T-helper 1 cell treated with Interleukin-12 subunit alpha and Interleukin-12 subunit beta and Interleukin-4 antibody, amounts not matched to agents 30 μg/mL and 1 μg/mL, for 36 hours (primary cell): ENCODE data around the gene NAALADL2.
"Not testable (repeated sequence)": the region's sequence is repeated elsewhere in the genome, so short reads cannot be mapped to it uniquely, and the experiment has no call there.

Source experiments
- H3K27ac Mint-ChIP-seq: one replicate; pipeline ENCODE4 v1.8.0; 2021; ENCODE audit warnings: mild to moderate bottlenecking, mixed read lengths
- H3K27me3 Mint-ChIP-seq: one replicate; pipeline ENCODE4 v1.8.0; 2021; ENCODE audit warnings: low read depth, mixed read lengths
- H3K36me3 Mint-ChIP-seq: one replicate; pipeline ENCODE4 v1.8.0; 2021; ENCODE audit warnings: low read depth, mixed read lengths
- H3K4me1 Mint-ChIP-seq: one replicate; pipeline ENCODE4 v1.8.0; 2021; ENCODE audit warnings: low read depth, mixed read lengths
- H3K4me3 Mint-ChIP-seq: one replicate; pipeline ENCODE4 v1.8.0; 2021; ENCODE audit warnings: mild to moderate bottlenecking, moderate library complexity, mixed read lengths
- H3K9me3 Mint-ChIP-seq: one replicate; pipeline ENCODE4 v1.8.0; 2021; ENCODE audit warnings: mixed read lengths

Gene NAALADL2

DNA sequence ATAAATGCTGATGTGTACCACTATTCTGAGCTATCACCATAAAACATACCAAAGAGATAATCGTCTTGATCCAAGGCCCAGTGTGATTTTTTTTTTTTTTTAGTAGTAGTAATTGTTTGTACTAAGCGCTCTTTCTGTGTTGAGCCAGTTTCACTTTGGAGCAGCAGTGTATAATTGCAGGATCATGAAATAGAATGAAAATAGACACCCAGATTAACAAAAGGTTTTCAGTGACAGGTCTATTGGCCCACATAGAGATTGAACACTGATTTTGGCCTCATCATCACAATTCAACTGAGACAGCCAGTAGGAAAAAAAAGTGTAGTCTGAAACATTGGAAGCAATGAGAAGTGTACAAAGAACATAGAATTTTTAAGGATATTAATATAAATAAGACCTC is 749.8 kb downstream of the NAALADL2 start:
- Mint-ChIP-seq H3K4me3 (no peak overlapping the region), H3K9me3 (peaks cover 5% of the 10 kb centered on the region), H3K27me3 (no peaks in the 10 kb centered on the region), H3K27ac (no peak overlapping the region), H3K4me1 (no peaks in the 10 kb centered on the region), H3K36me3 (no peaks in the 10 kb centered on the region)

DNA sequence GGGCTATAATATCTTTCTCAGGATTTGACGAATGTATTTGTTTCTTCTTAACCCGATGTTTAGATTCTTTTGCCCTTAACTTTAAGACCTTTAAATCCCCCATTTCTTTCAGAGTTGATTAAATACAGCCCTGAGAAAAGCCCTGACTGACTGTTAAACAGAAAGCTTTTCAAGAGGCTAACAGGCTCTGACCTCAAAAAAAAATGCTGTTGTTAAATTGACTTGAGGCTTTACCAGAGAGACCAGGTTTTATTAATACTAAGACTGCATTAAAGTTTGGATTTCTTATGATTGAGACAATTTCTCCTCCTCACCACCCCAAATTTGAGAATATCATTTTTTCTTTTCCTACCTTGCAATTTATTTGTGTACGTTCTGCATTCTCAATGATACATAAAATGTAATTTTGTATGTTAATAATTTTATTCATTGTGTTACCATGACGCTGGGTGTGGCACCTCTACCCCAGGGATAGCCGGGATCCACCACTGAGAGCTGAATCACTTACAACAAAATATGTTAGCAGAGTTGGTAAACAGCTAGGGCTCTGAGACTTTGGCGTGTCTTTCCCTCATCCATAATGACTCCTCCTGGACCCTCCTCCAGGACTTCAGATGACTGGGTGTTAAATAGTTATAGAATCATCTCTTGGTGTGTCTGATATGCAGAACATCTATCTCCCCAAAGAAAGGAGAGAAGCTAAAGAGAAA is 753.5 kb downstream of the NAALADL2 start:
- H3K27me3 Mint-ChIP-seq = no peaks in the 10 kb centered on the region
- H3K9me3 Mint-ChIP-seq = no peaks in the 10 kb centered on the region
- H3K27ac Mint-ChIP-seq = no peak overlapping the region
- no peak overlapping the region for H3K4me3 Mint-ChIP-seq
- no peaks in the 10 kb centered on the region for H3K36me3 Mint-ChIP-seq
- H3K4me1 Mint-ChIP-seq = no peaks in the 10 kb centered on the region

DNA sequence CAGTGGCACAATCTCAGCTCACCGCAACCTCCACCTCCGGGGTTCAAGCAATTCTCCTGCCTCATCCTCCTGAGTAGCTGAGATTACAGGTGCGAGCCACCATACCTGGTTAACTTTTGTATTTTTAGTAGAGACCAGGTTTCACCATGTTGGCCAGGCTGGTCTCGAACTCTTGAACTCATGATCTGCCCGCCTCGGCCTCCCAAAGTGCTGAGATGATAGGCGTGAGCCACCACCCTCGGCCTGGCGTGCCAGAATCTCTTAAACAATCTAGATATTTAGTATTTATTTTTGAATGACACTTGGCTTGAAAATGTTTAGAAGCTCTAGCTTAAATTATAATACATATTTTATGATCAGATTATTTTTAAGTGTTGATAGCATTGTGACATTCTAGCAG is 755.0 kb downstream of the NAALADL2 start:
- H3K36me3 Mint-ChIP-seq, H3K4me3 Mint-ChIP-seq, H3K27me3 Mint-ChIP-seq, H3K27ac Mint-ChIP-seq, H3K4me1 Mint-ChIP-seq, H3K9me3 Mint-ChIP-seq: not testable (repeated sequence)

DNA sequence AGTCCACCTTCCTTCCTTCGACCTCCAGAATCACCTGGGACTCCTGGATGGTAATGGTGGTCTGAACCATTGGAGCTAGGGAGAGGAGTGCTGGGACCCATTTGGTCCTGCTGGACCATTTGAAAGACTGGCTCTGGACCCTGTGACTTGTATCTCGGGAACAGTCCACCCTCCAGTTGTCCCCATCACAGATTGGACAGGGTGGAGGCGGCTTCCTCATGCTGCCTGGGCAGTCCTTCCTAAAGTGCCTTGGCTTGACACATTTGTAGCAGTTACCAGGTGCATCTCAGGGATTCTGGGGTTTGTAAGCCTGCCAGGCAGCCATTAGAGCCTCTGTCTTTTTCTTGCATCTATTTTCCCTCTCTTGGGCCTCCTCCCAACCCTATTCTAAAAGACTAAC is 758.1 kb downstream of the NAALADL2 start:
- Mint-ChIP-seq H3K27me3 (no peaks in the 10 kb centered on the region), H3K4me1 (no peaks in the 10 kb centered on the region), H3K36me3 (no peaks in the 10 kb centered on the region), H3K4me3 (no peak overlapping the region), H3K27ac (no peak overlapping the region), H3K9me3 (peaks cover 23% of the 10 kb centered on the region)

DNA sequence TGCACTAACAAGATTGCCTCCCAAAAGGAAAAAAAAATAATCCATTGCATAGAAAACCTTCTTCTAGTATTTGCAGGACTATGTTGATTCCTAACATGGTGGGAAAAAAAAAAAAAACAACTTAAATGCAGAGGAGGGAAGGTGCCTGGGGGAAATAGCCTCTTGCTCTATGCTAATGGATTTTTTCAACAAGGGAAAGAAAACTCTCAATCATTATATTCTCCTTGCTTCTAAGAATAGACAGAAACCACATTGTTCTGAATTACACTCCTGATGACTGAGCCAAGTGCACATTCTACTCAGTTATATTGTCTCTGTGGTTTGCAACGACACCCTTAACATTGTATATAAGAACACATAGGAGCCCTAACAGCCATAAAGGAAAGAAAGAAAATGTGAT is 760.2 kb downstream of the NAALADL2 start:
- no peak overlapping the region for H3K4me3 Mint-ChIP-seq

DNA sequence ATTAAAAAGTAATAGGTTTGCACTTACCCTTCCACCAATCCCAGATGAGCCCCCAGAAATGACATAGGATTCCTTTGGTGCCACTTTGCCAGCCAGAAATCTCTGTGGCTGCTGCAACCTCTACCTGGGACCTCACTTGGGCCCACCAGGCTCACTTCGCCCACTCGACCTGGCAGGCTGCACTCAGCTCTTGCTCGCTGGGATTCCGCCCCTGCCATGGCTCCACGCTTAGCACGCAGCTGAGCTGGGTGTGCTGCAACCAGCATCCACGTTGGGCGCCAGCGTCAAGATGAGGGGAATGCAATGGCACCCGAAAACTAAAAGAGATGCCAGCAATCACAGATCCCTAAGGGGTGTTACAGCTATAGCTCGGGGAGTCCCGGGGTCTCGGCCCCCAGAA is 761.0 kb downstream of the NAALADL2 start:
- Mint-ChIP-seq H3K9me3 (peaks cover 23% of the 10 kb centered on the region), H3K36me3 (no peaks in the 10 kb centered on the region), H3K4me3 (no peak overlapping the region), H3K4me1 (no peaks in the 10 kb centered on the region), H3K27me3 (no peaks in the 10 kb centered on the region), H3K27ac (no peak overlapping the region)

More for the DNA sequence above, 760.2 kb downstream of the NAALADL2 start:
- Mint-ChIP-seq H3K4me1 (no peaks in the 10 kb centered on the region), H3K27me3 (no peaks in the 10 kb centered on the region), H3K36me3 (no peaks in the 10 kb centered on the region), H3K9me3 (peaks cover 23% of the 10 kb centered on the region), H3K27ac (no peak overlapping the region)

DNA sequence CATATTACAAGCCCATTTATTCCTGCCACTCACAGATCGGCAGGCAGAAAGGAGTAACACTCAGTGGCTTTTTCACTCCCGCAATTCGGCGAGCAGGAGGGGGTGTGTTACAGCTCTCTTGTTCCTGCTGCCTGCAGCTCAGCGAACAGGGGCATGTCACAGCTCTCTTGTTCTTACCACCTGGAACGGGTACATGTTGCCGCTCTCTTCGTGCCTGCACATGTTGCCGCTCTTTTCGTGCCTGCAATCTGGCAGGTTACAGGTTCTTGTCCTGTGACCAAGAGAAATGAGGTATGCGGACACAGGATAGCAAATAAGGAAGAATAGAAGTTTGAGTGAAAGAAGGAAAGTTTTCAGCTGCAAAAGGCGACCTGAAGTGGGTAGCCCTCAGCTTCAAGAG is 761.4 kb downstream of the NAALADL2 start:
- H3K4me3 Mint-ChIP-seq = no peak overlapping the region
- no peaks in the 10 kb centered on the region for H3K4me1 Mint-ChIP-seq
- peaks cover 23% of the 10 kb centered on the region for H3K9me3 Mint-ChIP-seq
- no peaks in the 10 kb centered on the region for H3K27me3 Mint-ChIP-seq
- H3K36me3 Mint-ChIP-seq = no peaks in the 10 kb centered on the region
- H3K27ac Mint-ChIP-seq = no peak overlapping the region

DNA sequence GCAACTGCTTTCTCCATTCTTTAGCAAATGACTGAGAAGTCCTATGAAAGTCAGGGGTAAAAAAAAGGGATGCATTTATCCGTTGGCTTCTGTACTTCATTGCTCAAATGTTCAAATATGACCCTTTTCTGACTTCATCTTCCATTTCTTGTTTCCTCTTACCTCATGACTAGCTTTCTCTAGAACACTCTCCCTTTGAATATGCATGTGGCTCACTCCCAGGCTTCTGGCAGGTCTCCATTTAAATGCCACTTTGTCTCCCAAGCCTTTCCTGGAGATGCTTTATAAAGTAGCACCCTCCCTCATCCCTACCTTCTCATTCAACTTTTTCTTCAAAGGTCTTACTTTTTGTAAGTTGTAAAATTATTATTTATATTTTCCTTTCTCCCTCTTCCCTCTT is 781.8 kb downstream of the NAALADL2 start:
- H3K27ac Mint-ChIP-seq = no peak overlapping the region
- H3K4me3 Mint-ChIP-seq = no peak overlapping the region
- H3K27me3 Mint-ChIP-seq = no peaks in the 10 kb centered on the region
- no peaks in the 10 kb centered on the region for H3K36me3 Mint-ChIP-seq
- no peaks in the 10 kb centered on the region for H3K4me1 Mint-ChIP-seq
- peaks cover 11% of the 10 kb centered on the region for H3K9me3 Mint-ChIP-seq

DNA sequence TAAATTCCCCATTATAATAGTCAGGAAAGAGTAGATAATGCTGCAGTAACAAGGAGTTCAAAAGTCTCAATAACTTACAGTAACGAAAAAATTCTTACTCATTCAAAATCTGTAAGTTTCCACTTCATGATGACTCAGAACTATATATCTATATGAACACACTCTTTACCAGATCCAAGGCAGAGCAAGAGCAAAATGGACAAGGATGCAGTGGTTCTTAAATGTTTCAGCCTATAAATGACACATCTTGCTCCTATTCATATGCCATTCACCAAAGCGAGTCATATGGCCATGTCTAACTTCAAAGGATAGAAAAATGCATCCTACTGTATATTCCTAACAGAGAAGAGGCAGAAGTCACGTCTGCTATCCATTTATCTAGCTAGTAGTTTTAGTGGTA is 787.7 kb downstream of the NAALADL2 start:
- H3K36me3 Mint-ChIP-seq = no peaks in the 10 kb centered on the region
- H3K4me3 Mint-ChIP-seq = no peak overlapping the region
- H3K27me3 Mint-ChIP-seq = no peaks in the 10 kb centered on the region
- no peaks in the 10 kb centered on the region for H3K4me1 Mint-ChIP-seq
- H3K9me3 Mint-ChIP-seq = peaks cover 6% of the 10 kb centered on the region
- no peak overlapping the region for H3K27ac Mint-ChIP-seq

DNA sequence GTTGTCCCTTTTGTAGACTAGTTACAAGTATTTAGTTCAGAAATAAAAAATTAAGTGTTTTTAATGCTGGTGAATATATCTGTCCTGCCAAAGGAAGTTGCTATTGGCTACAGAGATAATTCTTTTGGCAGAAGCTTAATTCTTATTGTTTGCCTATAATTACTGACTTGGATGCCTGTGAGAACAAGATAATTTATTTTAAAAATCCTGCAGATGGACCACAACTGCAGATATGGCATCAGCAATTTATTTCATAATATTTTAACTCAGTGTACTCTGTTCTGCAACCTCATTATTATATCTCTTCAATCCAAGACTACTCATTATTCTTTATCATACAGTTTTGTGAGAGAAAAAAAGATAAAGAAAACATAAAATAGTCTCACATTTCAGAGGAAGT is 789.8 kb downstream of the NAALADL2 start:
- Mint-ChIP-seq H3K4me3 (no peak overlapping the region), H3K9me3 (peaks cover 6% of the 10 kb centered on the region), H3K27ac (no peak overlapping the region), H3K36me3 (no peaks in the 10 kb centered on the region), H3K4me1 (no peaks in the 10 kb centered on the region), H3K27me3 (no peaks in the 10 kb centered on the region)

DNA sequence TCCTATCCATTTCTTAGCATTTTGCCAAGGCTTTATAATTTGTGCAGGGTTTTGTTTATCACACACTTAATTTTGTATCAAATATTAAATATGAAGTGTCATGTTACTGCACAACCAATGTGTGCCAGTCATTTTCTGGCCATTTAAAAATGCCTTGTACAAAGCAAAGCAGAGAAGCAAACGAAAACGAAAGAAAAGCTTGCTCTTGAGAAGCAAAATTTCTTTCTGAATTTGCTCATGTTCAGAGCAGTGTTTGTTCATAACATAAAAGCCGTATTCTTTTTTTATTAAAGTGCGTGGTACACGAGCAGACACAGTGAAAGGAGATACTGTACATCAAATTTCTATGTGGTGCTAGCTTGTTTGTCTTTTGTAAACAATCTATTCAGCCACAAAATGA is 792.6 kb downstream of the NAALADL2 start:
- Mint-ChIP-seq H3K27ac (no peak overlapping the region), H3K4me1 (no peaks in the 10 kb centered on the region), H3K4me3 (no peak overlapping the region), H3K27me3 (no peaks in the 10 kb centered on the region), H3K9me3 (peaks cover 7% of the 10 kb centered on the region), H3K36me3 (no peaks in the 10 kb centered on the region)

DNA sequence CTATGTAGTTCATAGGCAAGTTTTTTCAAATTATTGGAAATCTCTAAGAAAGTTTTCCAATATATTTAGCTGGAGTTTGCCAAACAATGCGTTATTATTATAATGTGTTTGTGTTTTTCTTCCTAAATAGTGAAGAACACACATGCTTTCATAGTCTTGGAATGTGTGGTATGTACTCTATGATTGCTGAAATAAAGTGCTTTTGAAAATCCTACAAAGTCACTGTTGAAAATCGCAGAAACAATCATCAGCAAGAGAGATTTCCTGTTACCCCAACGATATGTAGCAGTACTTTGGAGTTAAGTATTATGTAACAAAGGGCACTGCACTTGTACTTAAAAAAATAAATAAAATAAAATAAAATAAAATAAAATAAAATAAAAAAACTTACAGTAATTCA is 796.2 kb downstream of the NAALADL2 start:
- no peaks in the 10 kb centered on the region for H3K4me1 Mint-ChIP-seq
- peaks cover 8% of the 10 kb centered on the region for H3K9me3 Mint-ChIP-seq
- no peak overlapping the region for H3K27ac Mint-ChIP-seq
- H3K36me3 Mint-ChIP-seq = no peaks in the 10 kb centered on the region
- no peaks in the 10 kb centered on the region for H3K27me3 Mint-ChIP-seq
- H3K4me3 Mint-ChIP-seq = no peak overlapping the region

DNA sequence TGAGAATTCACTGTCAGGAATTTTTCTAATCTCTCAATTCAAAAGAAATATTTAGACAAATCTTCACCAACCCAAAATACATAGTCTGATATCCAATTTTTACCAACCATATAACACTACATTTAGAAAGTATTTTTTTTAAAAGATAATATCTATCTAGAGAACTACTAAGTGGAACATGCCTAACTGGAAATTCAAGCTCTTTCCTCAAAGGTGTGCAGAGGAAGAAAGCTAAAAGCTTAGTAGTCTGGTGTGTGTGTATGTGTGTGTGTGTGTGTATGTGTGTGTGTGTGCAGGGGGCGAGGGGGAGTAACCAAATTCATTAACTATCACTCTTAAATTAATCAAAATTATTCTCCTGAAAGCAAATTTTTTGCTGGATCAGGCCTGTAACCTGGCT is 797.3 kb downstream of the NAALADL2 start:
- H3K9me3 Mint-ChIP-seq = peaks cover 8% of the 10 kb centered on the region
- H3K27me3 Mint-ChIP-seq = no peaks in the 10 kb centered on the region
- H3K27ac Mint-ChIP-seq = no peak overlapping the region
- no peaks in the 10 kb centered on the region for H3K36me3 Mint-ChIP-seq
- H3K4me3 Mint-ChIP-seq = no peak overlapping the region
- H3K4me1 Mint-ChIP-seq = no peaks in the 10 kb centered on the region

DNA sequence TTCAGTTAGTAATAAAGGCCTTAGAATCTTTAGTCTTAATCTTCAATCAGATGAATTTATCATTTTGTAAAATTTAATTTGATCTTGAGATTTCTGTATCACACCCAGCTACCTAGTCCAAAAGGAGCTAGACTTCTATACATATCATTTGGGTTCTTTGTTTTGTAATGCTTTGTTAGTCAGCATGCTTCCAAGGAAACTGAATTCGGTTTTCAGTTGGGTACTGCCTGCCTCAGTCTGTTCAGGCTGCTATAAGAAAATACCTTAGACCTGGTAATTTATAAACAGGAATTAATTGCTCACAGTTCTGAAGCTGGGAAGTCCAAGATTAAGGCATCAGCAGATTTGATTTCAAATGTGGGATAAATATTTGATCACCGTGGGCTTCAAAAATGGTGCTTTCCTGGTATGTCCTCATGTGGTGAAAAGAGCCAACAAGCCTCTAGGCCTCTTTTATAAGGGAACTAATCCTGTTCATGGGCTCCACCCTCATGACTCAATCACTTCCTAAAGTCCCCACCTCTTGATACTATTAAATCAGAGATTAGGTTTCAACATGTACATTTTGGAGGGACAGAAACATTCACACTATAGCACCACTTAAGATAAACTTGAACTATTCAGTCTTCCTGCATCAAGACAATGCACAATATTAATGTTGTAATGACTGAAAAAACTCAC is 800.7 kb downstream of the NAALADL2 start:
- no peaks in the 10 kb centered on the region for H3K4me1 Mint-ChIP-seq
- no peaks in the 10 kb centered on the region for H3K27me3 Mint-ChIP-seq
- H3K27ac Mint-ChIP-seq = no peak overlapping the region
- no peak overlapping the region for H3K4me3 Mint-ChIP-seq
- H3K9me3 Mint-ChIP-seq = peaks cover 5% of the 10 kb centered on the region
- H3K36me3 Mint-ChIP-seq = no peaks in the 10 kb centered on the region

DNA sequence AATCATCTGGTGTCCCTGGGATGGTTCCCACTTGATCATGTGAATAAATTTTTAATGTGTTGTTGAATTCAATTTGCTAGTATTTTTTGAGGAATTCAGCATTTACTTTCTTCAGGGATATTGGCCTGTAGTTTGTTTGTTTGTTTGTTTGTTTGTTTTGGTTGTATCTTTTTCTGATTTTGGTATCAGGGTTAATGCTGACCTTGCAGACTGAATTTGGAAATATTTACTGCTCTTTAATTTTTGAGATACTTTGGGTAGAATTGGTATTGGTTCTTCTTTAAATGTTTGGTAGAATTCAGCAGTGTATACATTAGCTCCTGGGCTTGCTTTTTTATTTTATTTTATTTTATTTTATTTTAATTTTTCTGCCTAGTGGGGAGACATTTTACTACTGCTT is 803.7 kb downstream of the NAALADL2 start:
- Mint-ChIP-seq H3K9me3 (no peaks in the 10 kb centered on the region), H3K27ac (no peak overlapping the region), H3K4me3 (no peak overlapping the region), H3K27me3 (no peaks in the 10 kb centered on the region), H3K36me3 (no peaks in the 10 kb centered on the region), H3K4me1 (no peaks in the 10 kb centered on the region)
